ENCODE data around the gene GYG1. TPM values are rescaled to one million over a fixed set of nuclear protein-coding genes. Genes with fewer than 3 reads are reported as not detected.
"Not testable (repeated sequence)": the region's sequence is repeated elsewhere in the genome, so short reads cannot be mapped to it uniquely, and the experiment has no call there.

Gene GYG1
- total RNA-seq, 2 experiments from 2014 or later, result 44.5 to 46.5 TPM

GRCh38 chr3:148962513-148962912 lies 28.8 kb upstream of the GYG1 start:
- H3K9me3 Mint-ChIP-seq, result no peaks in the 10 kb centered on the region
- POLR2A ChIA-PET, result interaction anchor here (1.3 kb wide), 1 partner anchor 28 kb away, joined by 4 read pairs; the partner anchor contains the start of gene GYG1
- H3K27me3 Mint-ChIP-seq, result peaks cover 12% of the 10 kb centered on the region
- H3K36me3 Mint-ChIP-seq (ENCODE audit: low read depth), result no peaks in the 10 kb centered on the region
- DNase-seq, result no peak
- CTCF ChIA-PET, result interaction anchor here (0.6 to 1.2 kb wide), 3 partner anchors 28 to 158 kb away, joined by 3 to 4 read pairs (median 3); no protein-coding TSS in a partner anchor
- H3K4me3 Mint-ChIP-seq, result no peak overlapping the region
- no peak overlapping the region for H3K27ac Mint-ChIP-seq
- H3K4me1 Mint-ChIP-seq, result peaks cover 5% of the 10 kb centered on the region

- CTCF ChIA-PET, result interaction anchor here (0.6 to 1.3 kb wide), 2 partner anchors 9 to 12 kb away, joined by 3 to 4 read pairs; no protein-coding TSS in a partner anchor
- no peak overlapping the region for H3K27ac Mint-ChIP-seq
- no peaks in the 10 kb centered on the region for H3K4me1 Mint-ChIP-seq
- no peaks in the 10 kb centered on the region for H3K9me3 Mint-ChIP-seq
- no peak overlapping the region for H3K4me3 Mint-ChIP-seq
- no peak for DNase-seq
- POLR2A ChIA-PET, result no interaction called here
- peaks cover 9% of the 10 kb centered on the region for H3K27me3 Mint-ChIP-seq
- H3K36me3 Mint-ChIP-seq (ENCODE audit: low read depth), result no peaks in the 10 kb centered on the region
These were observed 26.5 kb upstream of the GYG1 start for GRCh38 chr3:148964809-148965208.

DNA sequence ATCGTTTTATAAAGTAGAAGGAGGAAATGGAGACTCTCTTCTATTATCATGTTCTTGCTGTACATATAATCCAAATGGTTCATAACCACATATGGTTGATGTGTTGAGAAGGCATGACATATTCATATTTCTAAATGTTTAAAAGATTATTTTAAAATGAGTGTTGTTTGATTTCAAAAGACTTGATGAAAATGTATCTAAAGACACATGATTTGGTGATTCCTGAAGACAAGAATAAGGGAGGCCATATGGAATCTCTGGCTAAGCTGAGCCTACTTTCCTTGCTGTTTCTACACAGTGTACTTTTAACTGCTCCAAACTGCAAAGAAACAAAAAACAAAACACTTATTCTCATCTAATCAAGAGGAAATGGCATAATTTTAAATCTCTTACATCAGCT lies 23.0 kb upstream of the GYG1 start:
- H3K36me3 Mint-ChIP-seq (ENCODE audit: low read depth), result no peaks in the 10 kb centered on the region
- DNase-seq, result no peak
- ChIA-PET POLR2A (no interaction called here), CTCF (interaction anchor here (1.1 kb wide), 1 partner anchor 152 kb away, joined by 4 read pairs; no protein-coding TSS in a partner anchor)
- H3K4me1 Mint-ChIP-seq, result no peaks in the 10 kb centered on the region
- no peak overlapping the region for H3K4me3 Mint-ChIP-seq
- H3K9me3 Mint-ChIP-seq, result no peaks in the 10 kb centered on the region
- H3K27ac Mint-ChIP-seq, result no peak overlapping the region
- H3K27me3 Mint-ChIP-seq, result no peaks in the 10 kb centered on the region

- POLR2A ChIA-PET, result interaction anchor here (1.1 kb wide), 1 partner anchor 19 kb away, joined by 3 read pairs; no protein-coding TSS in a partner anchor
- no peak for DNase-seq
- CTCF ChIA-PET, result interaction anchor here (0.7 to 1.6 kb wide), 3 partner anchors 10 to 30 kb away, joined by 3 read pairs; no protein-coding TSS in a partner anchor
These were observed 21.1 kb upstream of the GYG1 start for GRCh38 chr3:148970271-148970670.

GRCh38 chr3:148971401-148972163 lies 19.8 kb upstream of the GYG1 start:
- Mint-ChIP-seq H3K36me3 (ENCODE audit: low read depth) (no peaks in the 10 kb centered on the region), H3K27me3 (no peaks in the 10 kb centered on the region), H3K27ac (no peak overlapping the region), H3K9me3 (no peaks in the 10 kb centered on the region), H3K4me3 (no peak overlapping the region), H3K4me1 (peaks cover 3% of the 10 kb centered on the region)
- CTCF ChIA-PET, result interaction anchor here (1.1 kb wide), 1 partner anchor 301 kb away, joined by 3 read pairs; no protein-coding TSS in a partner anchor
- DNase-seq, result no peak
- POLR2A ChIA-PET, result interaction anchor here (0.8 kb wide), 1 partner anchor 20 kb away, joined by 3 read pairs; no protein-coding TSS in a partner anchor

More at GRCh38 chr3:148970271-148970670, 21.1 kb upstream of the GYG1 start:
- Mint-ChIP-seq H3K36me3 (ENCODE audit: low read depth) (no peaks in the 10 kb centered on the region), H3K27me3 (no peaks in the 10 kb centered on the region), H3K27ac (no peak overlapping the region), H3K4me1 (peaks cover 3% of the 10 kb centered on the region), H3K4me3 (no peak overlapping the region), H3K9me3 (no peaks in the 10 kb centered on the region)

DNA sequence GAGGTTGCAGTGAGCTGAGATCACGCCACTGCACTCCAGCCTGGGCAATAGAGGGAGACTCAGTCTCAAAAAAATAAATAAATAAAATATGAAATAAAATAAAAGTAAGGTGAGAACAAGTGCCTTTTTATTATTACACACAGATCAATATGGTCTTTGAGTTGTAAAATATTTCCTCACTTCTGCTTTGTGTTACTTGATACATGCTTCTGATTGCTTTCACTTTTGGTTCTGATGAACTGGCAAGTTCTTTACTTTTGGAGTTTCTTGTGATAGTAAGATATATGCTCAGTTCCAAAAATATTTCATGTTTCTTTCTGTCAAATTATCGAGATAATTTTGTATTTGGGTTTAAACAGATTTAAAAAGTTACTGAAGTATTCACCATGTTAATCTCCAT lies 16.6 kb upstream of the GYG1 start:
- no peaks in the 10 kb centered on the region for H3K36me3 Mint-ChIP-seq (ENCODE audit: low read depth)
- no peaks in the 10 kb centered on the region for H3K9me3 Mint-ChIP-seq
- ChIA-PET POLR2A (interaction anchor here (1.4 kb wide), 1 partner anchor 17 kb away, joined by 3 read pairs; no protein-coding TSS in a partner anchor), CTCF (no interaction called here)
- peaks cover 3% of the 10 kb centered on the region for H3K4me1 Mint-ChIP-seq
- no peak for DNase-seq
- H3K27me3 Mint-ChIP-seq, result peaks cover 5% of the 10 kb centered on the region
- no peak overlapping the region for H3K4me3 Mint-ChIP-seq
- H3K27ac Mint-ChIP-seq, result no peak overlapping the region

DNA sequence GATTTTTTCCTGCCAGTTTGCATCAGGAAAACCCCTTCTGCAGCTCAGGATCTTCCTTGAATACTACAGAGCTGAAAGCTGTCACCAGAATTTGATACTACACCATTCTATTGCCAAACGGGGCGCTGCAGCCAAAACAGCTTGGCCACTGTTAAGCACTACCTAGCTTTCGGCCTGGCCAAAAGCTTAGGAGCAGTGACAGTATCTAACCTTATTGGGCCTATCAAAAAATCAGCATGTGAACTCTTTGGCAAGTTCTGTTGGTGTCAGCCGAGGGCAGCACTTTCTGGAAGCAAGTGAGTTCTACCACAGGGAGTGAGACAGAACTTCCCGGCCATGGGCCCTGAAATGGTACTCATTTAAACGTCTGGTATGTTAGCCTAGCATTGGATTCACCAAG lies 16.1 kb upstream of the GYG1 start:
- no peak for DNase-seq
- H3K27me3 Mint-ChIP-seq, result peaks cover 5% of the 10 kb centered on the region
- no peak overlapping the region for H3K4me3 Mint-ChIP-seq
- CTCF ChIA-PET, result no interaction called here
- H3K4me1 Mint-ChIP-seq, result peaks cover 3% of the 10 kb centered on the region
- H3K9me3 Mint-ChIP-seq, result no peaks in the 10 kb centered on the region
- H3K36me3 Mint-ChIP-seq (ENCODE audit: low read depth), result no peaks in the 10 kb centered on the region
- no peak overlapping the region for H3K27ac Mint-ChIP-seq
- POLR2A ChIA-PET, result interaction anchor here (0.6 kb wide), 1 partner anchor 131 kb away, joined by 3 read pairs; no protein-coding TSS in a partner anchor

DNA sequence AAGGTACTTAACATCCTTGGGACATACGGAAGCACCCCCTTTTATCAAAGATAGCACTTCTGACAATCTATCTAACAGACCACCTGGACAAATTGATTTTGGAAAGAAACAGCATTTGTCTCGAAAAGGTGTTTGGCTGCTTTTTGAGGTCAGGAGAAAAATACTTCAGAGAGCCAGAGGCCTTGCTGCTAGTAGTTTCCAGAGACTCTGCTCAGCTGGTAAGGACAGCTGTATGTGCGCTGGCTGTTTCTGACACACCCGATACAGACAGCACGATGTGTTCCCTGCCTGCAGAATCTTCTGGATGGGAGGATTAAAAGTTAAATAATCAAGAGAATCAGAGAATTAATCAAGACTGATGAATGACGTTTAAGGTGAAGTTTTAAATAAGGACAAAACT lies 15.6 kb upstream of the GYG1 start:
- POLR2A ChIA-PET, result interaction anchor here (0.6 kb wide), 1 partner anchor 130 kb away, joined by 3 read pairs; no protein-coding TSS in a partner anchor
- H3K4me1 Mint-ChIP-seq, result peaks cover 3% of the 10 kb centered on the region
- no peaks in the 10 kb centered on the region for H3K9me3 Mint-ChIP-seq
- no peak for DNase-seq
- peaks cover 5% of the 10 kb centered on the region for H3K27me3 Mint-ChIP-seq
- H3K36me3 Mint-ChIP-seq (ENCODE audit: low read depth), result no peaks in the 10 kb centered on the region
- no peak overlapping the region for H3K27ac Mint-ChIP-seq
- CTCF ChIA-PET, result no interaction called here
- no peak overlapping the region for H3K4me3 Mint-ChIP-seq

DNA sequence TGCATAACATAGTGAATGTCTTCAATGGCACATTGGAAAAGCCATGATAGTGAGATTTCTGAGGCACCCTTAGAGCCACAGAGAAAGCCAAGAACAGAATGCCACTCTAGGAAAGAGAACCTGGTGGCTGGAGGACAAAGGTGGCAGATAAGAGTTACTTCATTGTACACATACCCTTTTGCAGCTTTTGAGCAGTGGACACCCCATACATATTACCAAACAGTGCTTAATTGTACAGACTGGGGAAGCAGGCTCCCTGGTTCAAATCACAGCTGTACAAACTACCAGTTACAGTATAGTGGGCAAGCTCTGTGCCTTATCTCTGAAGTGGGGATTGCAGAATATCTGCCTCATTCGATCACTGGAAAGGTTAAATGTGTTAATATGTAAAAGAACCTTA lies 10.1 kb upstream of the GYG1 start:
- Mint-ChIP-seq H3K27ac (no peak overlapping the region), H3K27me3 (peaks cover 9% of the 10 kb centered on the region), H3K4me3 (no peak overlapping the region), H3K4me1 (no peaks in the 10 kb centered on the region), H3K9me3 (no peaks in the 10 kb centered on the region), H3K36me3 (ENCODE audit: low read depth) (no peaks in the 10 kb centered on the region)
- ChIA-PET POLR2A (interaction anchor here (0.6 kb wide), 1 partner anchor 10 kb away, joined by 3 read pairs; the partner anchor contains the start of gene GYG1), CTCF (interaction anchor here (0.9 kb wide), 1 partner anchor 11 kb away, joined by 3 read pairs; no protein-coding TSS in a partner anchor)
- DNase-seq, result no peak

DNA sequence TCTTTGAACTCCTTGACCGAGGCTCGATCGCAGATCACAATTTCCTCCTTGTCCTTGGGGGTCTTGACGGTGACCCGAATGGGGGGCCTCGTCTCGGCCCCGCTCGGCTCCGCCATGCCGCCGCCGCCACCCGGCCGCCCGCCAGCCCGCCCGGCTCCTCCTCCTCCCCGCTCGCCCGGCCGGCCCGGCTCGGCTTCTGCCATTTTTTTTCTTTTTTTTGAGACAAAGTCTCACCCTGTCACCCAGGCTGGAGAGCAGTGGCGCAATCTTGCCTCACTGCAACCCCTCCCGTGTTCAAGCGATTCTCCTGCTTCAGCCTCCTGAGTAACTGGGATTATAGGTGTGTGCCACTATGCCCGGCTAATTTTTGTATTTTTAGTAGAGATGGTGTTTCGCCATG lies 3.8 kb upstream of the GYG1 start:
- CTCF ChIA-PET; DNase-seq; H3K27ac Mint-ChIP-seq; H3K27me3 Mint-ChIP-seq; H3K4me3 Mint-ChIP-seq; H3K36me3 Mint-ChIP-seq (ENCODE audit: low read depth); POLR2A ChIA-PET; H3K9me3 Mint-ChIP-seq: not testable (repeated sequence)
- peaks cover 15% of the 10 kb centered on the region for H3K4me1 Mint-ChIP-seq

GRCh38 chr3:148990236-148990635 lies 1.1 kb upstream of the GYG1 start:
- CTCF ChIA-PET, result interaction anchor here (0.9 to 2.0 kb wide), 7 partner anchors 10 to 285 kb away, joined by 3 to 8 read pairs (median 4); no protein-coding TSS in a partner anchor
- Mint-ChIP-seq H3K4me3 (peak overlapping the region; percentile 73), H3K27me3 (no peaks in the 10 kb centered on the region), H3K9me3 (no peaks in the 10 kb centered on the region), H3K27ac (peak overlapping the region; percentile 81), H3K36me3 (ENCODE audit: low read depth) (peaks cover 14% of the 10 kb centered on the region), H3K4me1 (peaks cover 28% of the 10 kb centered on the region)
- DNase-seq, result no peak
- POLR2A ChIA-PET, result interaction anchor here (1.1 to 4.4 kb wide), 7 partner anchors 9 to 140 kb away, joined by 3 to 49 read pairs (median 13); partner anchors contain the start of gene HPS3

DNA sequence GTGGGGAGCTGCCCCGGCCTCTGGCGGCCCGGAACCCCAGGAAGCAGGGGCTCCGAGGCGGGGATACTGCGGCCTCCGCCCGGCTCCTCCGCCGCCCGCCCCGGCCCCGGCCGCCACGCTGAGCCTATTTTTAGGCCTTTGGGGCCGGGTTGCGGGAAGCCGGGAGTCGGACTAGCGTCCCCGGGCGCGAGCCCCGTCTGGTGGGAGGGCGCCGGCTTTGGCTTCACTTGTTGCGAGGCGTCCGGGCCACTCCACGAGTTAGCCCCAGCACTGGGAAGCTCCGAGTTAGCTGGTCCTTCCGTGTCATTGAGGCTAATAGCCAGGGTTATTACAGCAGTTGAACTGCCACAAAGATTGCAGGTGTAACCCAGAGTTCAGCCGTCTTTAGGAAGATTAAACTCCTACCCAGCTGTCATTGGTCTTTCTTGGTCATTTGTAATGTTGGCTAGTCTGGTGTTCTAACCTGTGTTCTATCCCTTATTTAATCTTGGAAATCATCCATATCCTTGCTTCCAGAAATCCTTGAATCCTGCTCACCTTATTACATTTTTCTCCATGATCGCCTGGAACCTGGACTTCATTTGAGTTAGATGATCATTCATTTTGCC lies 791 bp downstream of the GYG1 start:
- Mint-ChIP-seq H3K27ac (peak overlapping the region; percentile 68), H3K4me1 (peaks cover 32% of the 10 kb centered on the region), H3K9me3 (no peaks in the 10 kb centered on the region), H3K4me3 (peak overlapping the region; percentile 73), H3K27me3 (no peaks in the 10 kb centered on the region), H3K36me3 (ENCODE audit: low read depth) (peaks cover 32% of the 10 kb centered on the region)
- peak; percentile 37 for DNase-seq
- ChIA-PET POLR2A (interaction anchor here (0.6 to 4.4 kb wide), 15 partner anchors 10 to 138 kb away, joined by 3 to 49 read pairs (median 5); partner anchors contain the start of gene HPS3), CTCF (interaction anchor here (0.8 to 2.0 kb wide), 5 partner anchors 9 to 93 kb away, joined by 3 to 8 read pairs (median 4); no protein-coding TSS in a partner anchor)

All from activated CD4-positive, alpha-beta memory T cell treated with anti-CD3 and anti-CD28 coated beads, Interleukin-2, amount 10 ng/mL, durations not matched to agents 7 days and 5 days (primary cell).